GM18951 (cell line): ENCODE data around the gene HDAC8.
A peak's percentile ranks its signal among the peaks of the same experiment; 100 is the strongest.
"Not testable (repeated sequence)": the region's sequence is repeated elsewhere in the genome, so short reads cannot be mapped to it uniquely, and the experiment has no call there.

ENCODE experiments used
- POLR2A ChIP-seq: IDR thresholded peaks from 4 replicates; pipeline ENCODE4 v1.6.1; 2011; ENCODE audit warnings: mild to moderate bottlenecking; ENCODE audit not compliant: insufficient read length, insufficient read depth; ENCODE audit errors: extremely low read depth
- in situ Hi-C: fragments of 300-500 bp; cut with MboI; formaldehyde crosslinking; loops from one replicate; pipeline ENCODE4 v1.12.0; 2022; ENCODE audit warnings: low sequenced_read_pairs, mixed read lengths, inconsistent platforms; ENCODE audit not compliant: unreplicated experiment

Gene HDAC8

GRCh38 chrX:72572248-72573157 is at the start of gene HDAC8:
HDAC8 (minus strand) TSS chrX:72572843; CDS start chrX:72572761, 82 bp downstream.
- TF ChIP-seq POLR2A: peak; percentile 47

GRCh38 chrX:72621625-72622485 is 49.2 kb upstream of the HDAC8 start:
- TF ChIP-seq POLR2A: no peak
- in situ Hi-C loops: no loop called here

More at GRCh38 chrX:72572248-72573157, at the start of gene HDAC8:
- in situ Hi-C loops: no loop called here

- in situ Hi-C loops: no loop called here
- TF ChIP-seq POLR2A: no peak
Observed at GRCh38 chrX:72621163-72621562, 48.5 kb upstream of the HDAC8 start.

GRCh38 chrX:72620550-72621145 is 48.0 kb upstream of the HDAC8 start:
- no peak for TF ChIP-seq POLR2A
- in situ Hi-C loops: no loop called here

GRCh38 chrX:72609313-72609712 is 36.7 kb upstream of the HDAC8 start:
- TF ChIP-seq POLR2A: no peak

GRCh38 chrX:72604705-72605104 is 32.1 kb upstream of the HDAC8 start:
- TF ChIP-seq POLR2A: no peak
- in situ Hi-C loops: no loop called here

More at GRCh38 chrX:72609313-72609712, 36.7 kb upstream of the HDAC8 start:
- in situ Hi-C loops: no loop called here

GRCh38 chrX:72604112-72604511 is 31.5 kb upstream of the HDAC8 start:
- in situ Hi-C loops: no loop called here
- no peak for TF ChIP-seq POLR2A

GRCh38 chrX:72591038-72591437 is 18.4 kb upstream of the HDAC8 start:
- in situ Hi-C loops: not testable (repeated sequence)

- in situ Hi-C loops: no loop called here
- no peak for TF ChIP-seq POLR2A
Observed at GRCh38 chrX:72584163-72584562, 11.5 kb upstream of the HDAC8 start.

- no peak for TF ChIP-seq POLR2A
Observed at GRCh38 chrX:72576141-72576894, 3.7 kb upstream of the HDAC8 start.

GRCh38 chrX:72573158-72573511 is 492 bp upstream of the HDAC8 start:
- TF ChIP-seq POLR2A: no peak
- in situ Hi-C loops: no loop called here

More at GRCh38 chrX:72576141-72576894, 3.7 kb upstream of the HDAC8 start:
- in situ Hi-C loops: no loop called here

- TF ChIP-seq POLR2A: no peak
- in situ Hi-C loops: no loop called here
Observed at GRCh38 chrX:72569786-72570185, 2.9 kb downstream of the HDAC8 start.
